Measurements from ENCODE around the gene ASTN2.

ASTN2 gene

GRCh38 chr9:116515541-116515940, 899.3 kb downstream of the ASTN2 start:
- H3K9me3 ChIP-seq: peaks cover 0 to 11% (median 5%) of the 10 kb centered on the region in 3 donors
- TF ChIP-seq CTCF (IDR thresholded peaks at IDR 0.05): no peak
- H3K4me3 ChIP-seq: no peak overlapping the region
- H3K27me3 ChIP-seq: no peaks in the 10 kb centered on the region
- H3K27ac ChIP-seq: no peak overlapping the region
- intact Hi-C loops (cut with DNase I; ENCODE audit: low total_unique reads): no loop called here
- no peaks in the 10 kb centered on the region for H3K36me3 ChIP-seq
- H3K4me1 ChIP-seq: no peaks in the 10 kb centered on the region
- no peak for DNase-seq

- no peaks in the 10 kb centered on the region for H3K4me1 ChIP-seq
- no peaks in the 10 kb centered on the region for H3K27me3 ChIP-seq
- intact Hi-C loops (cut with DNase I; ENCODE audit: low total_unique reads): no loop called here
- DNase-seq: no peak
- H3K27ac ChIP-seq: no peak overlapping the region
- no peak overlapping the region for H3K4me3 ChIP-seq
- no peak for TF ChIP-seq CTCF (IDR thresholded peaks at IDR 0.05)
- no peaks in the 10 kb centered on the region for H3K36me3 ChIP-seq
- H3K9me3 ChIP-seq: no peaks in the 10 kb centered on the region
These were observed 908.2 kb downstream of the ASTN2 start for GRCh38 chr9:116506685-116507084.

- DNase-seq: no peak
- no peak overlapping the region for H3K4me3 ChIP-seq
- H3K4me1 ChIP-seq: no peaks in the 10 kb centered on the region
- intact Hi-C loops (cut with DNase I; ENCODE audit: low total_unique reads): no loop called here
- no peaks in the 10 kb centered on the region for H3K36me3 ChIP-seq
- H3K9me3 ChIP-seq: no peaks in the 10 kb centered on the region
- no peak for TF ChIP-seq CTCF (IDR thresholded peaks at IDR 0.05)
- no peaks in the 10 kb centered on the region for H3K27me3 ChIP-seq
- H3K27ac ChIP-seq: no peak overlapping the region
These were observed 909.9 kb downstream of the ASTN2 start for GRCh38 chr9:116504893-116505480.

GRCh38 chr9:116504081-116504480, 910.8 kb downstream of the ASTN2 start:
- Histone ChIP-seq H3K27ac (no peak overlapping the region), H3K4me1 (no peaks in the 10 kb centered on the region), H3K9me3 (no peaks in the 10 kb centered on the region), H3K27me3 (no peaks in the 10 kb centered on the region), H3K4me3 (no peak overlapping the region), H3K36me3 (no peaks in the 10 kb centered on the region)
- no peak for DNase-seq
- intact Hi-C loops (cut with DNase I; ENCODE audit: low total_unique reads): no loop called here
- no peak for TF ChIP-seq CTCF (IDR thresholded peaks at IDR 0.05)

GRCh38 chr9:116502746-116503145, 912.1 kb downstream of the ASTN2 start:
- no peaks in the 10 kb centered on the region for H3K36me3 ChIP-seq
- no peaks in the 10 kb centered on the region for H3K4me1 ChIP-seq
- no peaks in the 10 kb centered on the region for H3K27me3 ChIP-seq
- no peaks in the 10 kb centered on the region for H3K9me3 ChIP-seq
- intact Hi-C loops (cut with DNase I; ENCODE audit: low total_unique reads): no loop called here
- H3K27ac ChIP-seq: no peak overlapping the region
- no peak overlapping the region for H3K4me3 ChIP-seq
- no peak for TF ChIP-seq CTCF (IDR thresholded peaks at IDR 0.05)
- no peak for DNase-seq

GRCh38 chr9:116501871-116502270, 913.0 kb downstream of the ASTN2 start:
- no peak for TF ChIP-seq CTCF (IDR thresholded peaks at IDR 0.05)
- Histone ChIP-seq H3K9me3 (no peaks in the 10 kb centered on the region), H3K36me3 (no peaks in the 10 kb centered on the region), H3K4me1 (no peaks in the 10 kb centered on the region), H3K27me3 (no peaks in the 10 kb centered on the region), H3K27ac (no peak overlapping the region), H3K4me3 (no peak overlapping the region)
- DNase-seq: no peak
- intact Hi-C loops (cut with DNase I; ENCODE audit: low total_unique reads): no loop called here
